Keratinocyte (primary cell): ENCODE data around the gene REPIN1. TPM values are rescaled to one million over a fixed set of nuclear protein-coding genes. Genes with fewer than 3 reads are reported as not detected.

Experiments used
- DNase-seq: peaks from one replicate; pipeline ENCODE4 v3.0.0-alpha.2; 2011; ENCODE audit warnings: low read depth, missing footprints, low spot score
- FAIRE-seq: peaks from 2 replicates; lab custom pipeline; 2011; peaks lifted over from hg19 to GRCh38; lab: Jason Lieb, UNC
- H2AFZ ChIP-seq: 2 replicates; pipeline ENCODE4 v1.6.0; 2012; ENCODE audit warnings: low read length, control low read depth, inconsistent platforms; ENCODE audit not compliant: control insufficient read depth
- H3K27ac ChIP-seq: 2 replicates; pipeline ENCODE4 v1.5.1; 2011; ENCODE audit warnings: low read length; ENCODE audit not compliant: control insufficient read depth, insufficient read depth
- H3K27me3 ChIP-seq: 3 replicates; pipeline ENCODE4 v1.6.0; 2011; ENCODE audit warnings: low read length; ENCODE audit not compliant: control insufficient read depth, insufficient read depth; ENCODE audit errors: extremely low read depth
- H3K36me3 ChIP-seq, 2 experiments: 2 replicates in 1 of 2; 3 replicates in 1 of 2; pipeline ENCODE4 v1.5.1; 2011; ENCODE audit warnings: low read length in 2 of 2, mild to moderate bottlenecking in 1 of 2; ENCODE audit not compliant: control insufficient read depth in 2 of 2, insufficient read depth in 2 of 2; ENCODE audit errors: extremely low read depth in 1 of 2
- H3K4me1 ChIP-seq: 3 replicates; pipeline ENCODE4 v1.5.1; 2011; ENCODE audit warnings: low read length; ENCODE audit not compliant: control insufficient read depth, insufficient read depth; ENCODE audit errors: extremely low read depth
- H3K4me2 ChIP-seq: 3 replicates; pipeline ENCODE4 v1.6.0; 2011; ENCODE audit warnings: low read depth, low read length; ENCODE audit not compliant: control insufficient read depth, insufficient read depth; ENCODE audit errors: extremely low read depth
- H3K4me3 ChIP-seq, 3 experiments: fragments of 200-600 bp in 1 of 3; sonication (generic) in 1 of 3; 2 replicates in 2 of 3; 3 replicates in 1 of 3; pipeline ENCODE4 v1.5.1; 2011 to 2016; ENCODE audit warnings: low read length in 3 of 3, mild to moderate bottlenecking in 3 of 3, control low read depth in 2 of 3, inconsistent platforms in 1 of 3, low read depth in 1 of 3, mixed read lengths in 1 of 3, mixed run types in 1 of 3, moderate library complexity in 1 of 3; ENCODE audit not compliant: control insufficient read depth in 2 of 3, insufficient read depth in 2 of 3; ENCODE audit errors: extremely low read depth in 1 of 3
- H3K79me2 ChIP-seq: 2 replicates; pipeline ENCODE4 v1.6.0; 2012; ENCODE audit warnings: low read length; ENCODE audit not compliant: control insufficient read depth, insufficient read depth
- H3K9ac ChIP-seq: 3 replicates; pipeline ENCODE4 v1.6.0; 2011; ENCODE audit warnings: low read length; ENCODE audit not compliant: control insufficient read depth, insufficient read depth; ENCODE audit errors: extremely low read depth
- H3K9me1 ChIP-seq: 3 replicates; pipeline ENCODE4 v1.6.0; 2011; ENCODE audit warnings: low read length; ENCODE audit not compliant: control insufficient read depth, insufficient read depth; ENCODE audit errors: extremely low read depth
- H3K9me3 ChIP-seq: 2 replicates; pipeline ENCODE4 v1.5.1; 2012; ENCODE audit warnings: low read depth, low read length; ENCODE audit not compliant: control insufficient read depth
- H4K20me1 ChIP-seq: 3 replicates; pipeline ENCODE4 v1.6.0; 2011; ENCODE audit warnings: low read length; ENCODE audit not compliant: control insufficient read depth, insufficient read depth; ENCODE audit errors: extremely low read depth
- EZH2 ChIP-seq: IDR thresholded peaks from one replicate; pipeline ENCODE4 v1.6.1; 2012; ENCODE audit warnings: inconsistent platforms, mild to moderate bottlenecking, low read length, moderate library complexity
- dilution Hi-C: fragments of 300-500 bp; cut with MboI; formaldehyde crosslinking; loops from one replicate; pipeline ENCODE4 v1.7.0; 2020; ENCODE audit warnings: low sequenced_read_pairs; ENCODE audit not compliant: extremely low pct_ligation_motif_present
- polyA plus RNA-seq, 5 experiments: library from polyadenylated mRNA; depleted of rRNA in 3 of 5; stranded (reverse) in 3 of 5; stranded (forward) in 1 of 5; unstranded in 1 of 5; fragments of >200 nt; gene quantifications; 1 replicate in 1 of 5; 2 replicates in 3 of 5; 3 replicates in 1 of 5; pipeline versions ENCODE4 v1.2.1 to v1.2.3, GENCODE V29; 2011 to 2012; ENCODE audit warnings: missing spikeins in 2 of 5, low read depth in 1 of 5, low replicate concordance in 1 of 5
- TF ChIP-seq, protein P1 (sequence below), 3 experiments: IDR thresholded peaks in 1 of 3; conservative IDR thresholded peaks in 1 of 3; optimal IDR thresholded peaks in 1 of 3; 2 replicates in 2 of 3; 3 replicates in 1 of 3; pipeline versions ENCODE3 to v1.5.1; 2011; ENCODE audit warnings: low read length in 3 of 3, mild to moderate bottlenecking in 3 of 3, moderate library complexity in 2 of 3, control low read depth in 1 of 3, inconsistent platforms in 1 of 3; ENCODE audit not compliant: insufficient read depth in 2 of 3; ENCODE audit errors: extremely low read depth in 1 of 3

REPIN1 gene
- polyA plus RNA-seq, 1 donor (not counting 4 experiments of a cell fraction or from before 2014, with no cell fraction given): 9.3 TPM

DNA sequence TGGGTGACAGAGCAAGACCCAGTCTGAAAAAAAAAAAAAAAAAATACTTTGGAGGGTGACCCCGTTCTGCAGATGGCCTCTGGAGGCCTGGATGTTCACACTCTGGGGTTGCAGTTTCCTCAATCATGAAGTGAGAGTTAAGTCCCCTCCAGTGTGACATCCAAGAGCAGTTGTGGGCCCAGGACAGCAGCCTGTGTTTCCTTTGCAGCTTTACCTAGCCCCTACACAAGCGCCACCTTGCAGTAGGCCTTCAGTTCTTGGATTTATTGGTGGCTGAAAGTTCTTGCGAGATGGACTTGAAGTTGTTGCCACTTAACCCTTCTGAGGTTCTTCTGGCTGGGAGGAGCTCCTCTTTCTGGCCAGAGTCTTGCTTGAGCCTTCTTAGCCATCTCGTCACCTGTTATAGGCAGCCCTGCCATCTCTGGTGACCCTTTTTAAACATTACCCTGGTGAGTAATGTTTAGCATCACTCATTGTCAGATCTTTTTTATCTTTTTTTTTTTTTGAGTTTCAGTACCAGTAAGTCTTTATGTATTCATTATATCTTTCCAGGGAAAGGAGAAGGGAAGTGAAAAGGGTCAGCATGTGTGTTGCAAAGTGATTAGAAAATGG lies 41.9 kb upstream of the REPIN1 start:
- Histone ChIP-seq H3K36me3 (no peaks in the 10 kb centered on the region), H3K4me1 (peaks cover 20% of the 10 kb centered on the region), H4K20me1 (no peaks in the 10 kb centered on the region), H3K79me2 (no peaks in the 10 kb centered on the region), H3K4me2 (no peak overlapping the region), H3K27ac (no peak overlapping the region), H3K9me1 (no peaks in the 10 kb centered on the region), H3K27me3 (no peaks in the 10 kb centered on the region), H3K9ac (no peak overlapping the region), H2AFZ (no peak overlapping the region), H3K4me3 (no peak overlapping the region), H3K9me3 (no peaks in the 10 kb centered on the region)
- TF ChIP-seq EZH2: no peak
- TF ChIP-seq, protein P1, sequence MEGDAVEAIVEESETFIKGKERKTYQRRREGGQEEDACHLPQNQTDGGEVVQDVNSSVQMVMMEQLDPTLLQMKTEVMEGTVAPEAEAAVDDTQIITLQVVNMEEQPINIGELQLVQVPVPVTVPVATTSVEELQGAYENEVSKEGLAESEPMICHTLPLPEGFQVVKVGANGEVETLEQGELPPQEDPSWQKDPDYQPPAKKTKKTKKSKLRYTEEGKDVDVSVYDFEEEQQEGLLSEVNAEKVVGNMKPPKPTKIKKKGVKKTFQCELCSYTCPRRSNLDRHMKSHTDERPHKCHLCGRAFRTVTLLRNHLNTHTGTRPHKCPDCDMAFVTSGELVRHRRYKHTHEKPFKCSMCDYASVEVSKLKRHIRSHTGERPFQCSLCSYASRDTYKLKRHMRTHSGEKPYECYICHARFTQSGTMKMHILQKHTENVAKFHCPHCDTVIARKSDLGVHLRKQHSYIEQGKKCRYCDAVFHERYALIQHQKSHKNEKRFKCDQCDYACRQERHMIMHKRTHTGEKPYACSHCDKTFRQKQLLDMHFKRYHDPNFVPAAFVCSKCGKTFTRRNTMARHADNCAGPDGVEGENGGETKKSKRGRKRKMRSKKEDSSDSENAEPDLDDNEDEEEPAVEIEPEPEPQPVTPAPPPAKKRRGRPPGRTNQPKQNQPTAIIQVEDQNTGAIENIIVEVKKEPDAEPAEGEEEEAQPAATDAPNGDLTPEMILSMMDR (optimal IDR thresholded peaks at IDR 0.05 in 1 of 3, IDR thresholded peaks at IDR 0.05 in 1 of 3, conservative IDR thresholded peaks at IDR 0.05 in 1 of 3; ENCODE audit: extremely low read depth in 1 of 3, insufficient read depth in 2 of 3, low read length in 3 of 3): no peak
- DNase-seq (no peak), FAIRE-seq (no peak)
- dilution Hi-C loops: no loop called here

DNA sequence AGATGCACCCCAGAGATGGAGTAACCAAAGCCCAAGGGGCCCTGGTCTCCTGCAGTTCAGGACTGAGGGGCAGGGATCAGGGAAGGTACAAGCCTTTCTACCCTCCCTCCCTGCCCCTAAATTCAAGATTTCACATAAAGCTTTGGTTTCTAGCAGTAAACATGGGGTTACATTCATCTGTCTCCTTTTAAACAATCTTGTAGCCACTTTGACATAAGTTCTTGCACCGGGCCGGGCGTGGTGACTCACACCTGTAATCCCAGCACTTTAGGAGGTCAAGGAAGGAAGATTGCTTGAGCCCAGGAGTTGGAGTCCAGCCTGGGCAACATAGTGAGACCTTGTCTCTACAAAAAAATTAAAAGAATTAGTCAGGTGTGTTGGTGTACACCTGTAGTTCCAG lies 41.3 kb upstream of the REPIN1 start:
- Histone ChIP-seq H2AFZ (no peak overlapping the region), H3K27ac (no peak overlapping the region), H3K9me1 (no peaks in the 10 kb centered on the region), H3K9me3 (no peaks in the 10 kb centered on the region), H3K4me3 (no peak overlapping the region), H3K79me2 (no peaks in the 10 kb centered on the region), H4K20me1 (no peaks in the 10 kb centered on the region), H3K36me3 (no peaks in the 10 kb centered on the region), H3K9ac (no peak overlapping the region), H3K27me3 (no peaks in the 10 kb centered on the region), H3K4me2 (no peak overlapping the region), H3K4me1 (peaks cover 18% of the 10 kb centered on the region)
- DNase-seq: no peak
- FAIRE-seq: no peak
- TF ChIP-seq, protein P1 (optimal IDR thresholded peaks at IDR 0.05 in 1 of 3, IDR thresholded peaks at IDR 0.05 in 1 of 3, conservative IDR thresholded peaks at IDR 0.05 in 1 of 3; ENCODE audit: extremely low read depth in 1 of 3, insufficient read depth in 2 of 3, low read length in 3 of 3): no peak
- TF ChIP-seq EZH2: no peak
- dilution Hi-C loops: no loop called here
